T-helper 1 cell treated with Interleukin-12 subunit alpha and Interleukin-12 subunit beta and Interleukin-4 antibody, amounts not matched to agents 30 μg/mL and 1 μg/mL, for 36 hours (primary cell): ENCODE results near the gene STAT5A.
"Not testable (repeated sequence)": the region's sequence is repeated elsewhere in the genome, so short reads cannot be mapped to it uniquely, and the experiment has no call there.

ENCODE experiments used
- H3K27ac Mint-ChIP-seq: one replicate; pipeline ENCODE4 v1.8.0; 2021; ENCODE audit warnings: mild to moderate bottlenecking, mixed read lengths
- H3K27me3 Mint-ChIP-seq: one replicate; pipeline ENCODE4 v1.8.0; 2021; ENCODE audit warnings: low read depth, mixed read lengths
- H3K36me3 Mint-ChIP-seq: one replicate; pipeline ENCODE4 v1.8.0; 2021; ENCODE audit warnings: low read depth, mixed read lengths
- H3K4me1 Mint-ChIP-seq: one replicate; pipeline ENCODE4 v1.8.0; 2021; ENCODE audit warnings: low read depth, mixed read lengths
- H3K4me3 Mint-ChIP-seq: one replicate; pipeline ENCODE4 v1.8.0; 2021; ENCODE audit warnings: mild to moderate bottlenecking, moderate library complexity, mixed read lengths
- H3K9me3 Mint-ChIP-seq: one replicate; pipeline ENCODE4 v1.8.0; 2021; ENCODE audit warnings: mixed read lengths

The STAT5A gene

GRCh38 chr17:42312285-42313130 is 24.2 kb downstream of the STAT5A start:
- H3K4me3 Mint-ChIP-seq, result no peak overlapping the region
- peak overlapping the region; percentile 70 for H3K27ac Mint-ChIP-seq
- peaks cover 57% of the 10 kb centered on the region for H3K4me1 Mint-ChIP-seq
- H3K36me3 Mint-ChIP-seq, result peaks cover 58% of the 10 kb centered on the region
- no peaks in the 10 kb centered on the region for H3K27me3 Mint-ChIP-seq
- no peaks in the 10 kb centered on the region for H3K9me3 Mint-ChIP-seq

- no peaks in the 10 kb centered on the region for H3K27me3 Mint-ChIP-seq
- H3K4me1 Mint-ChIP-seq, result peaks cover 54% of the 10 kb centered on the region
- no peak overlapping the region for H3K27ac Mint-ChIP-seq
- no peaks in the 10 kb centered on the region for H3K9me3 Mint-ChIP-seq
- no peak overlapping the region for H3K4me3 Mint-ChIP-seq
- H3K36me3 Mint-ChIP-seq, result peaks cover 55% of the 10 kb centered on the region
Measured at GRCh38 chr17:42313389-42313772, 25.1 kb downstream of the STAT5A start.

GRCh38 chr17:42313773-42314566 is 25.7 kb downstream of the STAT5A start:
- H3K4me1 Mint-ChIP-seq, result peaks cover 56% of the 10 kb centered on the region
- H3K9me3 Mint-ChIP-seq, result no peaks in the 10 kb centered on the region
- H3K36me3 Mint-ChIP-seq, result peaks cover 55% of the 10 kb centered on the region
- H3K27me3 Mint-ChIP-seq, result no peaks in the 10 kb centered on the region
- H3K27ac Mint-ChIP-seq, result no peak overlapping the region
- H3K4me3 Mint-ChIP-seq, result no peak overlapping the region

GRCh38 chr17:42315402-42316156 is 27.3 kb downstream of the STAT5A start:
- Mint-ChIP-seq H3K9me3 (no peaks in the 10 kb centered on the region), H3K4me1 (peaks cover 59% of the 10 kb centered on the region), H3K27ac (peak overlapping the region; percentile 79), H3K36me3 (peaks cover 50% of the 10 kb centered on the region), H3K4me3 (peak overlapping the region; percentile 48), H3K27me3 (no peaks in the 10 kb centered on the region)

- no peak overlapping the region for H3K4me3 Mint-ChIP-seq
- no peaks in the 10 kb centered on the region for H3K9me3 Mint-ChIP-seq
- H3K36me3 Mint-ChIP-seq, result peaks cover 49% of the 10 kb centered on the region
- no peaks in the 10 kb centered on the region for H3K27me3 Mint-ChIP-seq
- no peak overlapping the region for H3K27ac Mint-ChIP-seq
- peaks cover 57% of the 10 kb centered on the region for H3K4me1 Mint-ChIP-seq
Measured at GRCh38 chr17:42316755-42317154, 28.5 kb downstream of the STAT5A start.

GRCh38 chr17:42317266-42317845 is 29.1 kb downstream of the STAT5A start:
- Mint-ChIP-seq H3K4me1 (peaks cover 59% of the 10 kb centered on the region), H3K9me3 (no peaks in the 10 kb centered on the region), H3K27me3 (no peaks in the 10 kb centered on the region), H3K4me3 (no peak overlapping the region), H3K27ac (peak overlapping the region; percentile 65), H3K36me3 (peaks cover 52% of the 10 kb centered on the region)

GRCh38 chr17:42317967-42318366 is 29.7 kb downstream of the STAT5A start:
- not testable (repeated sequence) for H3K9me3 Mint-ChIP-seq, H3K27ac Mint-ChIP-seq, H3K27me3 Mint-ChIP-seq, H3K4me3 Mint-ChIP-seq
- Mint-ChIP-seq H3K4me1 (peaks cover 63% of the 10 kb centered on the region), H3K36me3 (peaks cover 56% of the 10 kb centered on the region)

- Mint-ChIP-seq H3K27ac (peak overlapping the region; percentile 27), H3K36me3 (peaks cover 57% of the 10 kb centered on the region), H3K27me3 (no peaks in the 10 kb centered on the region), H3K4me1 (peaks cover 54% of the 10 kb centered on the region), H3K9me3 (no peaks in the 10 kb centered on the region), H3K4me3 (no peak overlapping the region)
Measured at GRCh38 chr17:42321555-42321954, 33.3 kb downstream of the STAT5A start.

GRCh38 chr17:42322382-42323267 is 34.3 kb downstream of the STAT5A start:
- peak overlapping the region; percentile 71 for H3K27ac Mint-ChIP-seq
- peaks cover 49% of the 10 kb centered on the region for H3K4me1 Mint-ChIP-seq
- peak overlapping the region; percentile 14 for H3K4me3 Mint-ChIP-seq

GRCh38 chr17:42323268-42323773 is 35.0 kb downstream of the STAT5A start:
- H3K27me3 Mint-ChIP-seq, result no peaks in the 10 kb centered on the region
- H3K4me1 Mint-ChIP-seq, result peaks cover 49% of the 10 kb centered on the region
- H3K27ac Mint-ChIP-seq, result peak overlapping the region; percentile 71
- H3K4me3 Mint-ChIP-seq, result peak overlapping the region; percentile 14
- H3K36me3 Mint-ChIP-seq, result peaks cover 54% of the 10 kb centered on the region
- H3K9me3 Mint-ChIP-seq, result no peaks in the 10 kb centered on the region

More at GRCh38 chr17:42322382-42323267, 34.3 kb downstream of the STAT5A start:
- no peaks in the 10 kb centered on the region for H3K27me3 Mint-ChIP-seq
- H3K9me3 Mint-ChIP-seq, result no peaks in the 10 kb centered on the region
- peaks cover 54% of the 10 kb centered on the region for H3K36me3 Mint-ChIP-seq

GRCh38 chr17:42325026-42325425 is 36.7 kb downstream of the STAT5A start:
- no peak overlapping the region for H3K4me3 Mint-ChIP-seq
- H3K4me1 Mint-ChIP-seq, result peaks cover 40% of the 10 kb centered on the region
- H3K27me3 Mint-ChIP-seq, result no peaks in the 10 kb centered on the region
- H3K27ac Mint-ChIP-seq, result peak overlapping the region; percentile 20
- peaks cover 57% of the 10 kb centered on the region for H3K36me3 Mint-ChIP-seq
- no peaks in the 10 kb centered on the region for H3K9me3 Mint-ChIP-seq

- peak overlapping the region; percentile 38 for H3K27ac Mint-ChIP-seq
- H3K4me1 Mint-ChIP-seq, result peaks cover 19% of the 10 kb centered on the region
- no peak overlapping the region for H3K4me3 Mint-ChIP-seq
- peaks cover 49% of the 10 kb centered on the region for H3K36me3 Mint-ChIP-seq
- no peaks in the 10 kb centered on the region for H3K27me3 Mint-ChIP-seq
- H3K9me3 Mint-ChIP-seq, result no peaks in the 10 kb centered on the region
Measured at GRCh38 chr17:42329025-42329976, 41.0 kb downstream of the STAT5A start.
